ENCODE measurements around the gene SEC14L3. TPM values are rescaled to one million over a fixed set of nuclear protein-coding genes. Genes with fewer than 3 reads are reported as not detected.
A peak's percentile ranks its signal among the peaks of the same experiment; 100 is the strongest.

The SEC14L3 gene
- total RNA-seq, 1 donor from 2014 or later = not detected

DNA sequence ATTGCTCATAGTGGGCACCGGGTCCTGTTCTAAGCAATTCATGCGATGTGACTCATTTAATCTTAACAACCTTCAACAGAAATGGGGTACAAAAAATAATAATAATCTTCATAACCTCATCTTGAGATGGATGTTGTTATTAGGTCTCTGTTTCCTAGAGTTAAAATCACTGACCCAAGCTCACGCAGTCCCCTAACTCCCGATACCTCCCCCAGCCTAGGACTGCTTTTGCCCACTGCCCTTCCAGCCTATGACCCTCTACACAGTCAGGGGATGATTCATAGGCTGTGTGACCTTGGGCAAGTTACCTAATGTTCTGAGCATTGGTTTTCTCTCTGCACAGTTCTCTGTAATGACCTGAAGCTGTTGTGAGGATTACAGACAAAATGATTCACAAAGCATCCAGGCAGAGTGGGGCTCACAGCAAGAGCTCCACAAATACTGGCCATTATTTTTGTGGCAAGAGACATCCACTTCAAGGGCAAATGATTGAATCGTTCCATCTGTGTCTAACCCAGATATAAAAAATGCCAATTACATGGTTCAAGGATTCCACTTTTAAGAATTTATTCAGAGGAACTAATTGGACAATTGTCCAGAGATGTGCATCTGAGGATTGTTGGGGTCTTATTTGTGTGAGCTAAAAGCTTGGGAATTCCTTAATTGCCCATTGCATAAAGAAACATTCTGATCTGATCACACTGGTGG lies 26.2 kb downstream of the SEC14L3 start:
- DNase-seq (ENCODE audit: low spot score) = no peak

DNA sequence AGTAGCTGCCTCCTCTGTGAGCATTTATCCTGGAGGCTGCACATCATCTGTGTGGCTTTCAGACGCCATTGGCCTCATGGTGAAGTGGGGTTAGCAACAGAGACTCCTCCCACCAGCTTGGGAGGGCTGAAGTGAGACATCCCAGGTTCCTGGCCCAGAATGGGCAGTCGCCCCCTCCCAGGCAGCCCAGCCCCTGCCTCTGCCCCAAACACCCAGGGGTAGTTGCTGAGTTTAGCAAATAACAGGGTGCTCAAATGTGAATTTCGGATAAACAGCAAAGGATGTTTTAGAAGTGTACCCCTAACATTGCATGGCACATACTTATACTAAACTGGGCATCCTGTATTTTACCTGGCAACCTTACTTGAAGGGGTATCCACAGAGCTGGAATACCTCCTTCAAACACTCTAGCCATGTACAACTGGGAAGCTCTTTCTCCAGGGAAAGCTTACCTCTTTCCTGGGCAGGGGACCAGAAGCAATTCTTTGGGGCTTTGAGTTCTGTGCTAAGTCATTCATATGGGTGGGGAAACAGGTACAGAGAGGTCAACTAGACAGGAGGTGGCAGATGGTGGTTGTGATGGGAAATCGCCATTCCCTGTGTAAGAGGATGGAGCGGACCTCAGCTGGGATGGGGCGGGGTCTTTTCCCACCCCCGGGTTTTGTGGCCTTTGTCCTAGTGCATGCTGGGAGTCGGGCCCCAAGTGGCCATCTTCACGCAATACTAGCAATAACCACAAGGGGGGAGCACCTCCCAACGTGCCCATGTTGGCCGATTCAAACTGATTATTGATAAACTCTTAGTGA lies 27.0 kb downstream of the SEC14L3 start:
- no peak for DNase-seq (ENCODE audit: low spot score)

DNA sequence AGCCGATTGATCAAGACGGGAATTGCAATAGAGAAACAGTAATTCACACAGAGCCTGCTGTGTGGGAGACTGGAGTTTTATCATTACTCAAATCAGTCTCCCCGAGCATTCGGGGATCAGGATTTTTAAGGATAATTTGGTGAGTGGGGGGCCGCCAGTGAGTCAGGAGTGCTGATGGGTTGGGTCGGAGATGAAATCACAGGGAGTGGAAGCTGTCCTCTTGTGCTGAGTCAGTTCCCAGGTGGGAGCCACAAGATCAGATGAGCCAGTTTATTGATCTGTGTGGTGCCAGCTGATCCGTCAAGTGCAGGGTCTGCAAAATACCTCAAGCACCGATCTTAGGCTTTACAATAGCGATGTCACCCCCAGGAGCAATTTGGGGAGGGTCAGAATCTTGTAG lies 30.7 kb downstream of the SEC14L3 start:
- DNase-seq (ENCODE audit: low spot score) = no peak

DNA sequence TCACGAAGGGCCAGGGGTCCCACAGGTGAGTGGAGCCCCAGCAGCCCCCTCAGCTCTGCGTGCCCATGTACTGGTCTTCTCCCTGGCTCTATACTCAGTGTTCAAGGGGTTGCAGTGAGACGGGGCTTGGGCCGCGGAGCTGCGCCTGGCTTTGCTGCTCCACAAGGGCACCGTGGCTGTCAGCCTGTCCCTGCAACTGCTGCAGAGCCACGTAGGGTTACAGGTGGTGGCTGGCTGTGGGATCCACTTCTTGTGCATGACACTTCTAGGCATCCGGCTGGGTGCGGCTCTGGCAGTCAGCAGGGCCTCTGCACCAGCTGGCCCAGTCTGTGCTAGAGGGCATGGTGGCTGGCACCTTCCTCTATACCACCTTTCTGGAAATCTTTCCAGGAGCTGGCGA lies 32.0 kb downstream of the SEC14L3 start:
- DNase-seq (ENCODE audit: low spot score) = no peak

DNA sequence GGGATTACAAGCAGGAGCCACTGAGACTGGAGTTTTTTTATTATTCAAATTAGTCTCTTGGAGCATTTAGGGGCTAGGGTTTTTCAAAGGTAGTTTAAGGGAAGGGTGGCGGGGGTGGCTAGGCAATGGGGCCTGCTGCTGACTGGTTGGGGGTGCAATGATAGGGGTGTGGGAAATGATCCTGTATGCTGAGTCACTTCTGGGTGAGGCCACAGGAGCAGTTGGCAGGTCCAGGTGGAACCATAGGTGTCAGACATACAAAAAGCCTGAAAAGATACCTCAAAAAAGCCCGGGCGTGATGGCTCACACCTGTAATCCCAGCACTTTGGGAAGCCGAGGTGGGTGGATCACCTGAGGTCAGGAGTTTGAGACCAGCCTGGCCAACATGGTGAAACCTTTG lies 32.6 kb downstream of the SEC14L3 start:
- no peak for DNase-seq (ENCODE audit: low spot score)

DNA sequence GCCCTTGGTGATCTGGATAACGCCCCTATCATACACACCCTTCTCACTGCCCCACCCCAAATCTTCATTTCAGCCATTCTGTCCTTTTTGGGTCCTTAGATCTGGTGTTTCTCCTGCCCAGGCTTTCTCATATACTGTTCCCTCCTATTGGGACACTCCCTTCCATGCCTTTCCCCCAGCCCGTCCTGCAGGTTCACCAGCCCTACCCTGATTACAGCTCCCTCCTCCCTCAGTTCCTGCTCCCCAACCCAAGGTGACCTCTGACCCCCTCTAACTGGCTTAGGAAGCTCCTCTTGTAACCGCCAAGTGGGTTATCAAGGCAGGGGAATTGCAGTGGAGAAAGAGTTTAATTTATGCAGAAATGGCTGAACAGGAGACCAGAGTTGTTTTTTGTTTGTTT lies 33.3 kb downstream of the SEC14L3 start:
- DNase-seq (ENCODE audit: low spot score) = no peak

DNA sequence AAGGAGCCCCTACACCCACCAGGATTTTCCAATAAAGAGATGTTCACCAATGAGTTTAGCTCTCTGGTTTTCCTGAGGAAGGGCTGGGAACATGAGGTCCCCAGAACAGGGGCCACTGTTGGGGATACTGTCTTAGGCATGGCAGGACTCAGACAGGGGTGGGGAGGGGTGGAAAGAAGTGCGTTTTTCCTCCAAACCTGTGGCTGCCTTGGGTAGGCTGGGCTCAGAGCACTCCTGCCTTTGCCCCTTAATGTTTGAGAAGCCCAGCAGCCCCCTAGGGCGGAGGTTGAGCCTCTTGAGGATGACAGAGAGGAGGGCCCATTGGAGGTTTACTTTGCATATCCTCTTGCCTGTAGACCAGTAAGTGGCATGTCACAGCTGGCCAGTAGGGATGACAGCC lies 35.6 kb downstream of the SEC14L3 start:
- DNase-seq (ENCODE audit: low spot score) = no peak

DNA sequence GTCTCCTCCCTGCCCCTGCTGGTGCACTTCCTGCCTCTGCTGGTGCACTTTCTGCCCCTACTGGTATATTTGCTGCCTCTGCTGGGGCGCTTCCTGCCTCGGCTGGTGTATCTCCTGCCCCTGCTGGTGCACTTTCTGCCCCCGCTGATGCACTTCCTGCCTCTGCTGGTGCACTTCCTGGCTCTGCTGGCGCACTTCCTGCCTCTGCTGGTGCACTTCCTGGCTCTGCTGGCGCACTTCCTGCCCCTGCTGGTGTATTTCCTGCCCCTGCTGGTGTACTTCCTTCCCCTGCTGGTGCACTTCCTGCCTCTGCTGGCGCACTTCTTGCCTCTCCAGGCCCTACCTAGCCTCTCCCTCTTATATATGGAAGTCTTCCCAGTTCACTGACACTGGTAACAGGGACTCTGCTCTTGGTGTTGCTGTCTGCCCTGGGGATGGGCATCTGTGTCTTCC lies 36.1 kb downstream of the SEC14L3 start:
- DNase-seq (ENCODE audit: low spot score) = no peak

DNA sequence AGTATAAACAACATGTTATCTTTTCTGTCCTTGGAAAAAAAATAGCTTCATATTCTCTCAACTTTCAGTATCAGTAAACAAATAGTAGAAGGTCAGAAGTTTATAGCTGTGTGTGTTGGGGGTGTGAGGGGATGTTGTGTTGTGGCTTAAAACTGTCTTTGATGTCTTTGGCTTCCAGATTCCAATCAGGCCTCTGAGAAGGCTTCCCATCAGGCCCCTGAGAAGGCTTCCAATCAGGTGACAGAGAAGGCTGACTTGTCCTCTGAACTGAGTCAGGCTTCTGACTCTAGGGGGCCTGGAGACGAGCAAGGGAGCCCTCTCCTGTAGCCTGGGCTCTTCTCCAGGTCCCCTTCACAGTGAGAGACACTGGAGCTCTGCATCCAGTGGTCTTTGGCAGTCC lies 37.0 kb downstream of the SEC14L3 start:
- DNase-seq (ENCODE audit: low spot score) = no peak

DNA sequence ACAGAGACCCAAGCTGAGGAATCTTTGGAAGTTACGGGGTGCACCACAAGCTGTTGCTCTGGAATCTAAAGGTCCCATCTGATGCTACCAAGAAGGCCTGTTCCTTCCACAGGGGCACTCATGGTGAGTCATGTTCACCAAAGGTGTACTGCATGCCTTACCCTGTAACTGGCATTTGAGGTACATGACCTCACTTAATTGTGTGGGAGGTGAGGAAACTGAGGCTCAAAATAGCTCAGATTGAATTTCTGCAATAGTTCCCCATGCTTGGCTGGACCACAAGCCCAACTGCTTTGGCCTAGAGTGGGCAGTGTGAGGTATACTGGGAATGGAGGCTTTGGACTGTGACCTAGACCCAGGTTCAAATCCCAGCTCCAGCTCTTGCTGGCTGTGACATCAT lies 38.0 kb downstream of the SEC14L3 start:
- DNase-seq (ENCODE audit: low spot score) = no peak

DNA sequence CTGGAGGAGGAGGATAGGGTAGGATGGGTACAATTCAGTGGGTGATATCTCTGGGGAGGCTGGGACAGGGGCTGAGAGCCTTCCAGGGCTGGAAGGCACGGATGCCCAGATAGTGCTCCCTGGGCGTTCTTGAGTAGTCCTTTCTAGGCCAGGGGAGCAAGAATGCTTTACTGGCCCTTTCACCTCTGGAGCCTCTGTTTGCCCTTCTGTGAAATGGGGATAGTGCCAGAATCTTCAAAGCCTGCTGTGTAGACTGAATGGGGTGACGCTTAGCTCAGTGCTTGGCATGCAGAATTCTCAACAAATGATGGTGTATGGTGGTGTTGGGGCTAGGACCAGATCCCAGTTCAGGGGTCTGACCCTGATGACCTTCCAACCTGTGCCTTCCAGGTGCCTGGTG lies 38.6 kb downstream of the SEC14L3 start:
- DNase-seq (ENCODE audit: low spot score) = no peak

DNA sequence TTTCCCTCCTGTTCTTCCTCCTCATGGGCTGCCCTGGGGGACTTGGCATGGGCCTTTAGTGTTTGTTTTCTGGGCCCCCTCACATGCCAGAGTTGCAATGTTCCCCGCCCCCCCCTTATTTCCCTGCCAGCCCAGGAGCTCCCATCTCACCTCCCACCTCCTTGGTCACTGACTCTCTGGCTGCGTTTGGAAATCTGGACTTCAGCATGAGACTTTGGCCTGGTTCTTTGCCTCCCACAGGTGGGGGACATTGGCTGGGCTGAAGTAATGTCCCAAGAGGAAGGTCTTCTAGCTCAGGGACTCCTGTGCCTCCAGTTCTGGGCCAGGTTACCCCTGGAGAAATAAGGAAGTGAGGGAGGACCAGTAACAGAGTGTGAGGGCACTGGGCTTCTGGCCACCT lies 39.3 kb downstream of the SEC14L3 start:
- DNase-seq (ENCODE audit: low spot score) = no peak

DNA sequence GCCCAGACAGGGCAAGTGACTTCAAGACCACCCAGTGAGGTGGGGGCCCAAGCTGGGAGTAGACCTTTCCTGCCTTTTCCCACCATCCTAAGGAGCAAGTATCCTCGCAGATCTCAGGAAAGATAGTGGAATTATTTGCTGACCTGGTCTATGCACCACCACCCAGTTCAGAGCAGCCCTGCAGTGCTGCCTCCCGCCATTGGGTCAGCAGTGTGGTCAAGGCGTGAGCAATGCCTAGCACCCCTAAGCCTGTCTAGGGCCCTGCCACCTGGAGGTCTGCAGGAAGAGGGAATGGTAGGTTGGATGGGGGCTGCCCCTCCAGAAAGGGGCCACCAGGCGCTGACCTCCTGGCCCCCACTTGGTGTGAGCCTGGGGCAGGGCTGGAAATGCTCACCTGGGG lies 39.7 kb downstream of the SEC14L3 start:
- no peak for DNase-seq (ENCODE audit: low spot score)

DNA sequence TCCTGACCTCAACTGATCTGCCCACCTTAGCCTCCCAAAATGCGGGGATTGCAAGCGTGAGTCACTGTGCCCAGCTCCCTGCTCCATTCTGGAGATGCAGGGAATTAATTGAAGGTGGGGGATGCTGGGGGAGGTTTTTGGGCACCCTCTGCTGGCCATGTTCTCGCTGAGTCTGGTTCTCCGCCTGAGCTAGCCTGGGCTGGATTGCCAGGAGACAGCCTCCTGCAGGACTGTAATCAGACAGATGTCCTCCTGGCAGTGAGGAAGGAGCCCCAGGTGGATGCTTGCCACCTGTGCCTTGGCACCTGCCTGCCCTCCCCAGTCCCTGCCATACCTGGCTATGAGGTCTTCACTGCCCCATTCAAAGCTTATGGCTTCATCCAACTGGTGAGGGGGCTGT lies 40.9 kb downstream of the SEC14L3 start:
- DNase-seq (ENCODE audit: low spot score) = no peak

DNA sequence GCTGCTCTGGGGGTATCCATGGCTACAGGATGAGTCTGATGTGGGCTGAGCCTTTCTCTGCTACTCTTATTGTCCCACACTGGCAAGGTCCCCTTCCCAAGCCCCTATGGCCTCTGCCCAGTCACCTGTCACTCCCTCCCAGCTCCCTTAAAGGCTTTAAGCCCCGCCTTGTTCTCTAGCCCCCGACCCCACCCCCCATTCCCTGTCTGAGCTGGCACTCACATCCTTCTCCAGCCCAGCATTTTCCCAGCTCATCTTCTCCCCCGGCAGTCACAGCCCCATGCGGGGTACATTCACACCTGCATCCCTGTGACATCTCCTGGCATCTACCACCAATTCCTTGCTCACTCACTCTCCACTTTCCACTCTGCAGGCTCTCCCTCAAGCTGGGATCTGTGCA lies 41.9 kb downstream of the SEC14L3 start:
- DNase-seq (ENCODE audit: low spot score) = no peak

DNA sequence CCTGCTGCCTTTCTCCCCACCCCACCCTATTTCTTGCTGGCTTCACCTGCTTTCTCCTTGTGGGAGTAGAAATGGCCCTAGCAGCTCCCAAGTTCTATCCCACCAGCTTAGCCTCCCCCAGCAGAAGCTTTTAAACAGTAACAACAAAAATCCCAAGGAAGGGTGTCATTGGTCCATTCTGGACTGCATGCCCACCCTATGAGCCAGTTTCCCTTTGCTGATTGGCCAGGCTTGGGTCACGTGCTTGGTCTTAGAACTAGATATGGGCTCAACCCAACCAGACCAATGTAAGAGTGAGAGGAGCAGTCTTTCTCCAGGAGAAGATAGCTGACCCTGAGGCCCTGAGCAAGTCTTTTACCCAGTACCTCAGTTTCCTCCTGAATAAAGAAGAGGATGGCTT lies 43.9 kb downstream of the SEC14L3 start:
- no peak for DNase-seq (ENCODE audit: low spot score)

DNA sequence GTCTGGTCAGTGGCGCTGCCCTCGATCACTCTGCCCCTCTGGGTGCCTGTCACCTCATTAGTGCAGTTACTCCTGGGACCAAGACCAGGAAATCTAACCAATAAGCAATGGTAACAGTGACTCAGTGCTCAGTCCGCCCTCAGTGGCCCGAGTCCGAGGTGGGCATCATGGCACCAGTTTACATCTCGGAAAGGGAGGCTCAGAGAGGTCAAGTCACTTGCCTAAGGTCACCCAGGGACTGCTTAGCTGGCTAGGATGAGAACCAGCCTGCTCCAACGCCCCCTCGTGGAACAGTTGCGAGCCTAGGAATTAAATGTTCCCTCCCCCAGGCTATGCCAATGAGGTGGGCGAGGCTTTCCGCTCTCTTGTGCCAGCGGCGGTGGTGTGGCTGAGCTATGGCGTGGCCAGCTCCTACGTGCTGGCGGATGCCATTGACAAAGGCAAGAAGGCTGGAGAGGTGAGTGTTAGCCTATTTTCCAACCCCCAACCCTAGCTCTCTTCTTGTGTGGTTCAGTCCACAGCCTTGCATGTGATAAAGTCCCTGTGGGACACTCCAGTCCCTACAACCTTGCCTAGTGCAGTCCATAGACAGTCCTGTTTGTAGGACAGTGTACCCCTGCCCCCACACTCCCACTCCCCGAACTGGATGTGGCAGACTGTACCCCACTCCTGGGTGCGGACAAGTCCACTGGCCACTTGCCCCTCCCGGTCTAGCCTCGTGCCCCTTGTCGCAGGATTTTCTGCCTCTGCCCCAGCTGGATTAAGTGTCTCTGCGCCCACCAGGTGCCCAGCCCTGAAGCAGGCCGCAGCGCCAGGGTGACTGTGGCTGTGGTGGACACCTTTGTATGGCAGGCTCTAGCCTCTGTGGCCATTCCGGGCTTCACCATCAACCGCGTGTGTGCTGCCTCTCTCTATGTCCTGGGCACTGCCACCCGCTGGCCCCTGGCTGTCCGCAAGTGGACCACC lies 45.1 kb downstream of the SEC14L3 start:
- peak; percentile 93 for DNase-seq (ENCODE audit: low spot score)

DNA sequence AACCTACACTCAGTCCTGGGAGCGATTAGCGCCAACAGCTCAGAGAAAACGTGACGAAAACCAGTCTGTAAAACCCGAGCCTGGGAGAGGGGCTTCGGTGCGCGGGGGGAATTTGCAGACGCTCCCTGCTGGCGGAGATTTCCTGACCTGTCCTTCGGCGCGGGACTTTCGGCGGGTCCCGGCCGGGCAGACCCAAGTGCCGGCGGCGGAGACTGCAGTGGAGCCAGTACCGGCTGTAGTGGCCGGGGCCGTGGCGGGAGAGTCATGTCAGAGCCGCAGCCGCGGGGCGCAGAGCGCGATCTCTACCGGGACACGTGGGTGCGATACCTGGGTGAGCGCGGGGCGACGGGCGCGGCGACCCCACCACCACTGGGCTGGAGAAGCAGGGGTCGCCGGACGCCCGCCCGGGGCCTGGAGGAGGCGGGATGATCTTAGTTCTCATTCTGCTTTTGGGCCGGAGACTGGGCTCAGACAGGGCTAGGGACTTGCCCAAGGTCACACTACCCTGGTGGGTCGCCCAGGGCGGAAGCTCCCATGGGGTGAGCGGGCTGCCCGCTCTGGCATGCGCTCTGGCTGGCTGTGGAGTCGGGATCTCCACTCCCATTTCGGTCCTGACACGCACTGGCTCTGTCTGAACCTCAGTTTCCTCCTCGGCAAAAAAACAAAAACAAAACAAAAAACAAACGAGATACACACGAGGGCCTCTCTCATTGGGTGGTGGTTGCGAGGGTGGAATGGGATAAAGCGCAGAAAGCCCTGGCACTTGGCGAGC lies 46.0 kb downstream of the SEC14L3 start, which contains the start of gene MTFP1:
Gene MTFP1, plus strand, starts transcription at position 153 of the 772 bp plus-strand sequence. Its CDS starts 112 bp downstream, at position 265.
- DNase-seq (ENCODE audit: low spot score) = no peak

DNA sequence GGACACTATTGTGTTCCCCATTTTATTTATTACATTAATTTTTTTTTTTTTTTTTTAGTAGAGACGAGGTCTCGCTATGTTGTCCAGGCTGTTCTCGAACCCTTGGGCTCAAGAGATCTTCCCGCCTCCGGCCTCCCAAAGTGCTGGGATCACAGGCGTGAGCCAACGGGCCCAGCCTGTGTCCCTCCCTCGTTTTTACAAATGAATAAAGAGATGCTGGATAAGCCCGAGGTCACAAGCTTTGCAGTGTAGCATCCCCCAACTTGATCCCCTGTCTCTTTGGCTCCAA lies 46.5 kb downstream of the SEC14L3 start:
- no peak for DNase-seq (ENCODE audit: low spot score)

DNA sequence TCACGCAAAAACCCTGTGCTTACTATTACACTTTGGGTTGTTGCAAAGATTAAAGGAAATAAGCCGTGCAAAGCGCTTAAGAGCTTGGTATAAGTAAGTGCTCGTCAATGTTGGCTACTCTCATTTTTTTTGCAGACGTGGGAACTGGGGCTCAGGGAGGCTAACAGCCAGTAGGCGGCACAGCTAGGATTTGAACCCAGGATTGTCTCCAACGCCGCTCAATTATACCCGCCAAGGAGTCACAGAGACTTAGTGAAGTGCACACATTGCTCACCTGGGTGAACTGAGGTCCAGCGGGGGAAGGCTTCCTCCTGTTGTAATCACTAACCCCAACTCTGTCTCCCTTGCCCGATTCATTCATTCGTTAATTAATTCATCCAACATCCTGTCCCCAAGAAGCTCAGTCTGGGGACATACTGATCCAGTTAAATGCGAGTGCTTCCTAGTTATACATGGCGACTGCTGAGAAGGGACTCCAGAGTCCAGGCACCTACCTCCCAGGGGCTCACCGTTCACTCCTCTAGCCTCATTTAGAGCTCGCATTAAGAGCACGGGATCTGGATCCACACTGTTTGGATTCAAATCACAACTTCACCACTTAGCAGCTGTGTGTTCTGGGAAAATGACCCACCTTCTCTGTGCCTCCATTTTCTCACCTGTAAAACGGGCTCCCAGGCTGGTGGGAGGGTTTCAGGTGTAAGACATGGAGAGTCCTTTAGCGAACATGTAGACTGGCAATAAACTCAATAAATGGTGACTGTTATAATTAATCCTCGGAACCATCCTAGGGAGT lies 47.1 kb downstream of the SEC14L3 start:
- no peak for DNase-seq (ENCODE audit: low spot score)
